Adrenal gland (tissue), 5 donors: ENCODE measurements around the gene IFNGR1.

ENCODE experiments used
- POLR2A ChIP-seq, 2 donors: fragments of 450-650 bp; IDR thresholded peaks; one replicate each; pipeline ENCODE4 v1.6.1; 2017; ENCODE audit warnings: antibody characterized with exemption in 2 of 2, mild to moderate bottlenecking in 2 of 2, moderate library complexity in 1 of 2
- TF ChIP-seq, protein P1 (sequence below), 6 experiments: fragments of 450-650 bp in 4 of 6; fragments of 200-600 bp in 2 of 6; sonication (generic) in 1 of 6; IDR thresholded peaks; 1 replicate in 5 of 6; 2 replicates in 1 of 6; pipeline versions ENCODE4 v1.5.1 to v1.8.0; 2016 to 2021; ENCODE audit warnings: antibody characterized with exemption in 6 of 6, mild to moderate bottlenecking in 2 of 6, moderate library complexity in 1 of 6
- donor health status: DM: no; HTN: no; CAD: no.

DNA sequence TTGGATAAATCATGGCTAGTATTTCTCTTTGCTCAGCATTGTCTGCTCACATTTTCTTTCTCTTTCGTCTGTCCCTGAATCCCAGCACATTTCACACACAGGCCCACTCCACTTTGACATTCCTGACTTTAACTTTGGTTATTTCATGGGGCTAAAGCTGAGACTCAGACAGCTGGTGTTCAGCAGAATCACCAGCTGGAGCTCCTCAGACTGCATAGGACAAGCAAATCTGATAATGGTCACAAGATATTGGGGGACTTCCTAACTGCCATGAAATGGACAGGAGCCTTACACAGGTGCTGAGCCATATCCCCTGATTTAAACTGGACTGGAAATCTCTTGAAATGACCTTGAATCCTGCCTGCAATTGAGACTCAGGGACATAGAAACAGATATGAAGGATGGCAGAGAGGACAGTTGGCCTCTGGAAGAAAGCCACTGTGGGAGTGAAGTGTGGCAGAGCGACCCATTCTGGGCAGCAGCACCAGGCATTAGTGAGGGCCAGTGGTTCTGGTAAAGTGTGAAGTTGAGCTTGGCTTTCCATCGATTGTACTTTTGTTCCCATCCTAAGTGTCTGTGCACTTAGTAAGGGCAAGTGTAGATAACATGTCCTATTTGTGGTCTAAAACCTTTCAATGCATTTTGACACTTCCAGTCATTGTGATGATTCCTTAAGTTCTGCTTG, 10.0 kb upstream of the IFNGR1 start:
- TF ChIP-seq POLR2A (IDR thresholded peaks at IDR 0.05): no peak
- TF ChIP-seq, protein P1, sequence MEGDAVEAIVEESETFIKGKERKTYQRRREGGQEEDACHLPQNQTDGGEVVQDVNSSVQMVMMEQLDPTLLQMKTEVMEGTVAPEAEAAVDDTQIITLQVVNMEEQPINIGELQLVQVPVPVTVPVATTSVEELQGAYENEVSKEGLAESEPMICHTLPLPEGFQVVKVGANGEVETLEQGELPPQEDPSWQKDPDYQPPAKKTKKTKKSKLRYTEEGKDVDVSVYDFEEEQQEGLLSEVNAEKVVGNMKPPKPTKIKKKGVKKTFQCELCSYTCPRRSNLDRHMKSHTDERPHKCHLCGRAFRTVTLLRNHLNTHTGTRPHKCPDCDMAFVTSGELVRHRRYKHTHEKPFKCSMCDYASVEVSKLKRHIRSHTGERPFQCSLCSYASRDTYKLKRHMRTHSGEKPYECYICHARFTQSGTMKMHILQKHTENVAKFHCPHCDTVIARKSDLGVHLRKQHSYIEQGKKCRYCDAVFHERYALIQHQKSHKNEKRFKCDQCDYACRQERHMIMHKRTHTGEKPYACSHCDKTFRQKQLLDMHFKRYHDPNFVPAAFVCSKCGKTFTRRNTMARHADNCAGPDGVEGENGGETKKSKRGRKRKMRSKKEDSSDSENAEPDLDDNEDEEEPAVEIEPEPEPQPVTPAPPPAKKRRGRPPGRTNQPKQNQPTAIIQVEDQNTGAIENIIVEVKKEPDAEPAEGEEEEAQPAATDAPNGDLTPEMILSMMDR (IDR thresholded peaks at IDR 0.05): no peak
